Globus pallidus (tissue), 1 donor: ENCODE measurements around the gene SNAP29.
"Not testable (repeated sequence)": the region's sequence is repeated elsewhere in the genome, so short reads cannot be mapped to it uniquely, and the experiment has no call there.

Experiments used
- DNase-seq: peaks from one replicate; pipeline ENCODE4 v3.0.0-alpha.2; 2015; ENCODE audit warnings: low spot score

SNAP29 gene

DNA sequence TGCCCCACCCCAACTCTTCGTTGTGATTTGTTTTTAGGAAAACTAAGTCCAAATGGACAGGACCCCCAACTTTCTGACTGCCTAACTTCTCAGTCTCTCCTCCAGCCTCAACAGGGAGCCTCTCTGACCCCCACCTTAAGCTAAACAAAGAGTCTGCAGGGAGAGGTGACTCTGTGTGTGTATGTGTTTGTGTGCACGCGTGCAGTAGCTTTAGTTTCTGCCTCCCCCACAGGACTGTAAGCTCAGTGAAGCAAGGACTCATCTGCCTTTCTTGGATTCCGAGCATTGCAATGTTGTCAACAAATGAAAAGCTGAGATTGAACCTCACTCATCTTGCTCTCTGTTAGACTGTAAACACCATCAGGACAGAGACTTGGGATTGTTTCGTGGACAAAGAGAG, 7.9 kb downstream of the SNAP29 start:
- no peak for DNase-seq

DNA sequence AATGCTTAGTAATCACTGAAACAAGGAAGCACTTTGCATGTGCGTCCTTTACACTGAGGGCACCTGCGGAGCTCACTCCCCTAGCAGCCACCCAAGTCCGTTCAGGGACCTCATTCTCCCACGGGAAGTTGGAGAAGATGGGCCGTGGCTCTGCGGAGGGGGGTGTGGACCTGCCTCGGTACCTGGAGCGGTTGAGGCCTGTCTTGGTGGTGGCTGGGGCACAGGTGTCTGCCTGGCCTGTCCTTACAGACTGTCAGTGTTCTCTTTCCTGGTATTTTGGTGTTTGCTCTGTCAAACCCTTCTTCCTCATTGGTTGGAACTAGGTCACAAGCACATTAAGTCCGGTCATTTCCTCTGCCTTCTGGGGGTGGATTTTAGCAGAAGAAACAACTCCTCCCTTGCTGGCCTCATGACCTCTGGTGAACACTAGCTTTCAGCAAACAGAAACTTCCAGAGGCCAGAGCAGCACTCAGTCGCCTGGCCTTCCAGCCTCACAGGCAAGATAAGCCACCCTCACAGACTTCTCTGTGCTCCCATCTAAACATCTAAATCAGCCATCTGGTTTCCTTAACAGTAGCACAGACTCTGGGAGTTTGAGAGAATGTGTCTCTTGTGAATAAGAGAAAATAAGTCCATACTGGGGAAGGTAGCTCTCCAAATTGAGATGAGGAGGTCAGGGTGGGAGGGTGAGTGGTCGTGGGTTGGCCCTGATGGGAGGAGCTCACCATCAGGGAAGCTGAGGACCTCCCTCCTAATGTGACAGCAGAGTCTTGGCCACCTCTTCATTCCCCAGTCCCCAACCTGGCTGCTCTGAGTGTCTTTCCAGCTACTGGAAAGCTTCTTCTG, 8.6 kb downstream of the SNAP29 start:
- DNase-seq, result peak; percentile 62

DNA sequence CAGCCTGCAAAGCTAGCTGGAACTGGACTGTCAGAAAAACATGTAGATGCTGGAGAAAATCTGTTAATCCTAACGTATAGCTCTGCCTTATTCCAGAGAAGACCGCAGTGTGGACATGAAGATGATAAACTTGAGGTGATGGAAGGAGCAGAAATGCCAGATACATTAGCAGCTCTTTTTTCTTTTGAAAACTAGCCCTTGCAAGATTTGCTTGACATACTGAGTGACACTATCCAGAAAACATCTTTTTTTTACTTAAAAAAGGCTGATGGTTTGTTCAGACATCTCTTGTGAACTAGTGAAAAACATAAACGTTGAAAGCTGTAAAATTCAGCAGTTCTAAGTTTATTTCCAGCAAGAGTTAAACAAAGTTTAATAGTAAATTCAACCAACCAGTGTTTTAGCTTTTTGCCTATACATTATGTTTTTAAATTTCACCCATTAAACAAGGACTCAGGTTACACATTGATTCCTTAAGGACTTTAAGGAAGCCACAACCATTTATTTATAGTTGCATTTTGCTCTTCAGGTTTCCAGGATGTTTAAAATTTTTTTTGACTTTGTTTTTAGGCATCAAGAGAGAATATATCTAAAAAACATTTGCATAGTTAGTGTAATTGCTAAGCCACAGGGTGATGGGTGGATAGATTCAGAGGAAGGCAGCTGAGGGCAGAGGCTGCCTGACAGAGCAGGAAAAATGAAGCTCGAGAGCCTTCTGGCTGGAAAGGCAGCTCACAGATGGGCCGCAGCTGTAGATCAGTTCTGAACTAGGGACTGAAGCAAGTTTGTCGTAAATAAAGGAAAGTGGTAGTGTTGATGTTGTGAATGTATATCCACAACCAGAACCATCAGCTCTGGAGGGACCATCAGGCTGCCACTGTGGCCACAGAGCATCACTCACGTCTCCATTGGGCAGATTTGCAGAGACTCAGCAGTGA, 9.5 kb downstream of the SNAP29 start:
- DNase-seq, result no peak

DNA sequence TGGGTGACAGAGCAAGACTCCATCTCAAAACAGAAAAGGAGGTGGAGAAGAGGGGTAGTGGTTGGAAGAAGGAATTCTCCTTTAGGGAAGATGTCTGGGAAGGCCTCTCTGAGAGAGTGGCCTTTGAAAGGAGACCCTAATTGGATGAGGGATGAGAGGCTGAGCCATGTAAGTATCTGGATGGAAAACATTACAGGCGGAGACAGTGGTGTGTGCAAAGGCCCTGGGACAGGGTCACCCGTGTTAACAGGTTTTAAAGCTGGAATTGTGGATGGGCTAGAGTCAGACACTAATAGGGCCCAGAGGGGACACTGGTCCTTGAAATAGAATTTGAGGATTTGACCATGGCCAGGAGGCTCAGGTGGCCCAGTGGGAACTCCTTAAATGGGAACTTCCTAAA, 10.4 kb downstream of the SNAP29 start:
- DNase-seq, result no peak

DNA sequence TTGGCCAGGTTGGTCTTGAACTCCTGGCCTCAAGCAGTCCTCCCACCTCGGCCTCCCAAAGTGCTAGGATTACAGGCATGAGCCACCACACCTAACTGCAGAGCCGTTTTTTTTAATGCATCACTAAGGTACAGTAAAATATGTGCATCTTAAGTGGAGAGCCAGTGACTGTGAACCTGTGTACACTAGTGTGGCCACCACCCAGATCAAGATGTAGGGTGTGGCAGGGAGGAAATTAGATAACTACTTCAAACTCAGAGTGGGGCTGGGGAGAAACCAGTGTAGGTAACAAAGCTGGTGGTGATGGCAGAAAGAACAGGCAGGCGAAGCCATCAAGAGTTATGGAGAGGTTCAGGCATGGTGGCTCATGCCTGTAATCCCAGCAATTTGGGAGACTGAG, 14.4 kb downstream of the SNAP29 start:
- no peak for DNase-seq

DNA sequence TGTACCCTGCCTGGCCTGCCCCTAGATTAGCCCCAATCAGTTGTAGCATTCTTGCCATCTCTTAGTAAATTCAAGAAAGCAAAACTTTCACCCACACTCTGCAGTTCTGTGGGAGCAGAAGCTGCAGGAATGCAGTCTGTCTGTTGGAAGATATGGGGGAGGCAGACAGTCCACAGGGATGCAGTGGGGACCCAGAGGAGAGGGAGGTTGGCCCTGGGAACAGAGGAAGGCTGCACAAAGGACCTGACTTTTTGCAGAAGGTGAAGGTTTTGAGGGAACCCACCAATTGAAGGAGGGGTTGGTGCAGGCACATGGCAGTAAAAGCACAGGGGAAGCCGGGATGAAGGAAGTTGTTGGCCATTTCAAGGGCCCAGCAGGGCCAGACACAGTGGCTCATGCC, 16.5 kb downstream of the SNAP29 start:
- no peak for DNase-seq

DNA sequence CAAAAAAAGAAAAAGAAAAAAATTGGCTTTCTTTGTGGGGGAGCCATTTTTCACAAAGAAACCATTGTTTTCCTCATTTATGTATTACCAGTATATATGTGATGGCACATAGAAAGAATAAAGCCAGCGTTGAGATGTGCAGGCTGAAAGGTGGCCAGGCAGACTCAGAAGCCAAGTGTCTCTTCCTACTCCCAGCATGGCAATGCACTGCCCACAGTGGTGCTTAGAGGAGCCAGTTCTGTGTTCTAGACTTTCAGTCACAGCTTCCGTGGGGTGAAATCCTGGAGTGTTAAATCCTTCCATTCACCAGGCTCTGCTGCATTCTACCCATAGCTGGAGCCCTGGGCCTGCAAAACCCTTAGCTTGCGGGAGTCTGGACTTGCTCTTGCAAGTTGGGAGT, 18.9 kb downstream of the SNAP29 start:
- no peak for DNase-seq

DNA sequence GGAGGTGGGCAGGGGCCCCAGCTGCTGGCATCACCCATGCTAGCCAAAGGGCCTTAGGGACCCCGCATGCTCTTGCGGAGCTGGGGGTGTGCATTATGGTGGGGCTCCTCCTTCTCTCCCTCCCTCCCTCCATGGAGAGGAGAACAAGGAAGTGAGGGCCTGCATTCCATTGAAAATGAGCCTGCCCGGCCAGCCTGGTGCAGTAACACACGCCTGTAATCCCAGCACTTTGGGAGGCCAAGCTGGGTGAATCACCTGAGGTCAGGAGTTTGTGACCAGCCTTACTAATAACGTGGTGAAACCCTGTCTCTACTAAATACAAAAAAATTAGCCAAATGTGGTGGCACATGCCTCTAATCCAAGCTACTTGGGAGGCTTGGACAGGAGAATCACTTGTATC, 22.4 kb downstream of the SNAP29 start:
- no peak for DNase-seq

DNA sequence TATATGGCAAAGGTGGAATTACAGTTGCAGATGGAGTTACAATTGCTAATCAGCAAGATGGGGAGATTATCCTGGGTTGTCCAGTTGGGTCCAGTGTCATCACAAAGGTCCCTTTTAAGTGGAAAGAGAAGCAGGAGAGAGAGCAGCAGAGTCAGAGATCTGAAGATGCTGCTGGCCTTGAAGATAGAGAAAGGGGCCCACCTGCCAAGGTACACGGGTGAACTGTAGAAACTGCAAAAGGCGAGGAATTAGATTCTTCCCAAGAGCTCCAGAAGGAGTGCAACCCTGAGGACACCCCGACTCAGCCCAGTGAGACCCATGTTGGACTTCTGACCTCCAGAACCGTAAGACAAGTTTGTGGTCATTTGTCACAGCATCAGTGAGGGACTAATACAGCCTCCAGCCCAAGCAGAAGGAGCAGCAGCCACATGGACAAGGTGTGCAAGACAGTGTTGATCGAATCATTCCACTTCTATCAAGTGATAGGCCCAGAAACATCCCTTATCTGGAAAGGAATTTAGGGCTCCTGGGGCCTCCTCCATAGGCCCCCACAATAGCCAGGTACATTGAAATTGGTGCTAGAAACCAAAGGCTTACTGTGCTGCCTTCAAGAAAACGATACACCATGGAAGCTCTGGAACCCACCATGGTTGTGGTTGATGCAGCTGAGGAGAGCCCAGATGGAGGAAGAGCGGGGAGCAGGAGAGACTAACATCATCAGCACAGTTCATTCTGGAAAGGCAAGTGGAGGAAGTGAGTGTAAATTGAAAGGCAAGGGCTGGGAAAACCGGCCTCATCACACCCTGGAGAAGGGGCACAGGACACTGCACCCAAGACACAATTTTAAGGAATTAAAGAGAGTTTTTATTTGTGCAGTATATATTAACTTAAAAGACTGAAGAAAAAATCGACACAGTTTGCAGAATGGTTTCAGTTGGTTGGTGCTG, 23.3 kb downstream of the SNAP29 start:
- no peak for DNase-seq

DNA sequence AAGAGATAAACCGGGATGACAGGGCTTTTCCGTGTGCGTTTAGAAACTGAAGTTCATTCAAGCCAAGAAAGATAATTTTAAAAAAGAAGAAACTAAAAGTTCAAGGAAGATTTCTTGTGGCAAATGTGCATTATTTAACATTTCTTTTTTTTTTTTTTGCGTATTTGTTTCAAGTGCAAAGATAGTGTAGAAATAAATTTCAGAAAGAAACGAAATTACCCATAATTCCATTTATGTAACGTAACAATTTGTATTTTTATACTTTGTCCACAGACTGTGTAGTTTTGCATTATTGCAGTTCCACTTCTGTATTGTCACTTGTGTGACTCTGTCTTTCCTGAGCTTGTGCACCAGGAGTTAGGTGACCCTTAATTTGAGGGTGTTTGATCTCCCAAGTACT, 24.0 kb downstream of the SNAP29 start:
- DNase-seq, result no peak

DNA sequence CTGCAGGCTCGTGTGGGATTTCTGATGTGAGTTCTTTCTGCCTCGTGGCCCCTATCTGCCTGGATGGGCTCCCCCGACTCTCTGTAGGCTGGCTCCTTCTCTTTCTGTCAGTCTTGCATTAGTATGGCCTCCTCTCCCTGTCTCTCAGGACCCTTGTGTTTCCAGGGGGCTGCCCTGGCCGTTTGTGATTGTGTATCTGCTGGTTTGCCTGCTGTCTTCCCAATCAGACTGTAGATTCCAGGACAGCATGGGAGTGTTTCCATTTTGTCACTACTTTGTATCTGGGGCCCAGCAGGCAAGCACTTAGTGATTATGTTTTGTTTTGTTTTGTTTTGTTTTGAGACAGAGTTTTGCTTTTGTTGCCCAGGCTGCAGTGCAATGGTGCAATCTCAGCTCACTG, 25.6 kb downstream of the SNAP29 start:
- DNase-seq, result no peak

DNA sequence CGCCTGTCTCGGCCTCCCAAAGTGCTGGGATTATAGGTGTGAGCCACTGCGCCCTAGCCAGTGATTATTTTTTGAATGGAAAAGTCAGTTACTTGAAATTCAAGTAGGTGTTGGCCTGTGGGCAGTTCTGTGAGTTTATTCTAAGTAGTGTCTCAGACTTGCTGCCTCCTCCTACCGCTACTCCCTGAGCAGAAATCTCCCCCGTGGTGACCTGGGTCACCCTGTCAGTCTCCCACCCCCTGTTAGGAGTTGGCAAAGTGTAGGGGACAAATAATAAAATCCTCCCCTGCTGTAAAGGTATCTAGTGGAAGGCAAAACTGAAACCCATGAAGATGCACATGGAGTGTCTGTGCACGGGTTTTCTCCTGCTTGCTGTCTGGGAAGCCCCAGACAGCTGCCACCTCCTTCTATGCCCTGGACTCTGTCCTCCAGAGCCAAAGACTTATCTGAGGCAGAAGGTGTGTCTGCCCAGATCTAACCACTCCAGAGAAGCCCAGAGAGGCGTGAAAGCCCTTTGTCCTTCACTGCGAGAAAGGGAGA, 26.3 kb downstream of the SNAP29 start:
- DNase-seq, result no peak

DNA sequence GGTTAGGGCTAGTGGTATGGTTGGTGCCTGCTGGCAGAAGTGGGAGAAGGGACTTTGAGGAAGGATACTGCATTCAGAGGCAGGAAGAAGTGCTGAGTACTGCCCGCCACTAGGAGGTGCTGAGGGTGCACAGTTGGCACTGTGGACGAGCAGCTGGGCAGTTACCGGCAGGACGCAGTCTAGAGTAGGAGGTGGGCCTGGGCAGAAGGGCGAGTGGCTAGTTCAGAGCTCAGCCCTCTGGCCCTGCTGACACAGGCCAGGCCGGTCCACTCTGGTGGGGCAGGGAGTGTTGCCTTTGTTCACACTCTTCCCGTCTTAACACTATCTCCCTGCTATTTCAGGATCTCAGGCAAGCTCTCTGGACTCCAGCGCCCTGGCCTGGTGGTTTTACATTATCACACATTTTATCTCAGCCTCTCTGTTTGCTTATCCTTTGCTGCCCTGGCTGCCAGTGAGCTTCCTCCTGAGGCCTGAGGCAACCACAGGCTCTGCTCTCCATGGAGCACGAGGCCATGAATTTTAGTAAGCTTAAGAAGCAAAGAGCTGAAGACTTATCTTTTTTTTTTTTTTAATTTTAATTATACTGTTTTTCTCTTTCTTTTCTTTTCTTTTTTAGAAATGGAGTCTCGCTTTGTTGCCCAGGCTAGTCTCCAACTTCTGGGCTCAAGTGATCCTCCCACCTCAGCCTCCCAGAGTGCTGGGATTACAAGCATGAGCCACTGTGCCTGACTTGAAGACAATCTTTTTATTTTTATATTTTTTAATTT, 26.9 kb downstream of the SNAP29 start:
- peak; percentile 66 for DNase-seq

DNA sequence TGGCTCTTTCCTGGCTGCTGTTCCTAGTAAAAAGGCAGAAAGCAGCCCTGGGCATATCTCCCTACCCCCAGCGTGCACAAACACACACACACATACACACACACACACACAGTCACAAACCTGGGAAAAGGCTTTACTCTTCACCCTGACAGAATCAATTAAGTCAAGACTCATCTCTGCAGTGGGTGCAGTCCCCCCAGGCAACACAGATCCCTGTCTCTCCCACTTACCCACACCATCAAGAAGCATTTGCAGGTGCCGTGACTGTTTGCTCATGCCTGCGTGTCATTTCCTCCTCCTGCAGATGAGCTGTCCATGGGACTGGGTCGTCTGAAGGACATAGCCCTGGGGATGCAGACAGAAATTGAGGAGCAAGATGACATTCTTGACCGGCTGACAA, 28.6 kb downstream of the SNAP29 start:
- no peak for DNase-seq

DNA sequence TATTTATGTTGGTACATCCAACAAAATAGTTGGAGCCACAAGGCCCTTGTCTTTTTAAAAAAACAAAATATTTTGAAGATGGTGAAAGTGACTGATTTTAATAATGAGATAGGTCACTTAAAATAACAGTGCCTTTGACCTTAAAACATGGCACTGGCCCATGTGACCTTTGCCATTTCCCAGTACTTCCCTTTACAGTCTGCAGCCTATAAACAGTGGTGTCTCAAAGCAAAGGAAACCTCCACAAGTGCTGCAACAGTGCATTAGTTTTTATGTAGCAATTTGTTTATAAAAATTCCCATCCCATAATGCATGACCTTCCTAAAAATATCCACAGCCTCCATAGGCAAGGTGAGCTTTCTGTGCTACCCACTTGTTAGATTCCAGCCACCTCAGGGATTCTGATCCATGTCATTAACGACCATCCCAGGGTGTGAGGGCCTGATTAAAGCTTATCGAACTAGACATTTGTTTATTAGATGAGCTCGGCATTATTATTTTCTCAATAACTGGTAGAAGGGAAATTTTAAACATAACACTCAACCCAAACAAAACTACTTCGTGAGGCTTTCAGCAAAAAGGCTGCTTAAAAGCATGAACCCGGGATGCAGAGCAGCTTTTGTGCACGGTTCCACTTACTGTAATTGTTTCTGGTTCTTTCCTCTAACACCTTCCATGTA, 30.4 kb downstream of the SNAP29 start:
- DNase-seq, result no peak

DNA sequence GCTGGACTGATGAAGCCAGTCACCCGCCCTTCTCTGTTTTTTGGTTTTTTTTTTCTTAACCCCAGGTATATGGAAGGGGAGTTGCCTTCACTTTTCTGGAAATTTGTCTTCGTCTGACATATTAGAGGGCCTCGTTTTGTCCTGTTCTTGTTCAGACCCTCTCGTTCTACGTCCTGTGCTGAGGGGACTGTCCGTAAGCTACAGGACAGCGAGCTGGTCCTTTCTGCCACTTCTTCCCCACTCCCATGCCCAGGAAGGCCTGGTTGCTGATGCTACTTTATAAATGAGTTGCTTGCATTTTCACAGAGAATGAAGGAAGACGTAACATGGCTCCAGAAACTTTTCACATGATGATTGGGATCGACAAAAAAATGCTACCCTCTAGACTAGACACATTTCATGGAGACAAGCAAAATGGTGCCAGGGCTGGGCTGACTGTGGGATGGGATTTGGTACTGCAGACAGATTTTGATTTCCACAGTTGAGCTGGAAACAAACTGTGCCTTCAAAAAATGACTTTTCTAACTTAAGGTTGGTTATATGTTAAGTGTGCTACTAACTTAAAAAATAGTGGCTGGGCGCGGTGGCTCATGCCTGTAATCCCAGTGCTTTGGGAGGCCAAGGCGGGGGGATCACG, 31.2 kb downstream of the SNAP29 start:
- DNase-seq, result no peak

DNA sequence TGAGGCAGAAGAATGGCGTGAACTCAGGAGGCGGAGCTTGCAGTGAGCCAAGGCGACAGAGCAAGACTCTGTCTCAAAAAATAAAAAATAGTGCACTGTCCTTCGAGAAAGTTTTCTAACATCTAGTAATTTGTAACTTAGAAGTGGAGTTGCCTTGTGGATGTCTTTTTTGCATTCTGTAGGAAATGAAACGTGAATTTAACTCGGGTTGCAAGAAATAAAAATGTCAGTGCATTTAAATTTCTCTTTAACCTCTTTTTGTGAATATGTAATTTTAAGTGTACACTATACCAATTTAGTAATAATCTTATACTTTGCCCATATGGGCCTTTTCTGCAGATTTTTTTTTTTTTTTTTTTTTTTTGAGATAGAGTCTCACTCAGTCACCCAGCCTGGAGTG, 32.2 kb downstream of the SNAP29 start:
- DNase-seq, result no peak

DNA sequence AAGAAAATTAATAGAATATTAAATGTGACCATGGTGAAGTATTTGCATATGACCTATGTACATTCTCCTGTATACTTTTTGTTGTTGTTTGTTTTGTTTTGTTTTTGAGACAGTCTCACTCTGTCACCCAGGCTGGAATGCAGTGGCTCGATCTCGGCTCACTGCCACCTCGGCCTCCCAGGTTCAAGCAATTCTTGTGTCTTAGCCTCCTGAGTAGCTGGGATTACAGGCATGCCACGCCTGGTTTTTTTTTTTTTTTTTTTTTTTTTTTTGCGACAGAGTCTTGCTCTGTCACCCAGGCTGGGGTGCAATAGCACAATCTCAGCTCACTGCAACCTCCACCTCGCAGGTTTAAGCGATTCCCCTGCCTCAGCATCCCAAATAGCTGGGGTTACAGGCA, 38.9 kb downstream of the SNAP29 start:
- not testable (repeated sequence) for DNase-seq

DNA sequence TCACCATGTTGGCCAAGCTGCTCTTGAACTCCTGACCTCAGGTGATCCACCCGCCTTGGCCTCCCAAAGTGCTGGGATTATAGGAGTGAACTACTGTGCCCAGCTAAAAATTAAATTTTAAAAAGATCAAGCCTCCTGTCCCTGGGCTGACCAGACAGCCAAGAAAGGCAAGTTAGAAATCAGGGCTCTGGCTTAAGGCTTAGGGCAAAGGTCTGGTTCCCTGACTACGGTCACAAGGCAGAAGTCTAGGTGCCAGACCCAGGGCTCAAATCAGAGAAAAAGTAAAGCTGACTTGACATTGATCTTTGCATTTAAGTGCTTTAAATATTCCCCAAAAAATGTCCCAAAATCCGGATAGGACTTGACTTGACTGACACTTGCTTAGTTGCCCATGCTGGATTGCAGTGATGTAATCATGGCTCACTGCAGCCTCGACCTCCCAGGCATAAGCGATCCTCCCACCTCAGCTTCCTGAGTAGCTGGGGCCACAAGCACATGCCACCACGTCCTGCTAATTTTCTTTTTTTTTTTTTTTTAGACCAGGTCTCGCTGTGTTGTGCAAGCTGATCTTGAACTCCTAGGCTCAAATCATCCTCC, 41.1 kb downstream of the SNAP29 start:
- DNase-seq, result no peak
